WTC11 (cell line): ENCODE results near the gene MAGI2. TPM values are rescaled to one million over a fixed set of nuclear protein-coding genes. Genes with fewer than 3 reads are reported as not detected.

Source experiments
- ATAC-seq: fragments of 200-7000 bp; cut with Tn5 transposase; 2 replicates; pipeline ENCODE4 v1.10.0; 2021; ENCODE audit warnings: mild to moderate bottlenecking, moderate library complexity
- CTCF ChIA-PET: fragments of 300-600 bp; sonication (Branson Sonifier 250); formaldehyde crosslinking; loops from one replicate; lab custom pipeline; 2021; ENCODE audit warnings: antibody characterized with exemption; lab: Charles Lee
- POLR2A ChIA-PET: fragments of 350-600 bp; sonication (Branson Sonifier 250); formaldehyde crosslinking; loops from one replicate; lab custom pipeline; 2021; ENCODE audit warnings: antibody characterized with exemption; lab: Charles Lee
- DNase-seq: peaks from one replicate; pipeline ENCODE4 v3.0.0; 2021; ENCODE audit warnings: low spot score
- H3K27ac Mint-ChIP-seq: 2 replicates; pipeline ENCODE4 v1.8.0; 2021; ENCODE audit warnings: mixed read lengths
- H3K27me3 Mint-ChIP-seq: 2 replicates; pipeline ENCODE4 v1.8.0; 2021; ENCODE audit warnings: low read depth, mild to moderate bottlenecking, moderate library complexity, mixed read lengths
- H3K36me3 Mint-ChIP-seq: 2 replicates; pipeline ENCODE4 v1.8.0; 2021; ENCODE audit warnings: mixed read lengths
- H3K4me1 Mint-ChIP-seq: 2 replicates; pipeline ENCODE4 v1.8.0; 2022; ENCODE audit warnings: mixed read lengths
- H3K4me3 Mint-ChIP-seq: 2 replicates; pipeline ENCODE4 v1.8.0; 2021; ENCODE audit warnings: mild to moderate bottlenecking, moderate library complexity, mixed read lengths
- H3K9me3 Mint-ChIP-seq: 2 replicates; pipeline ENCODE4 v1.8.0; 2021; ENCODE audit warnings: mixed read lengths
- CBFB ChIP-seq: sonication (generic); formaldehyde crosslinking; IDR thresholded peaks from 2 replicates; pipeline ENCODE4 v1.8.1; 2022; ENCODE audit warnings: mild to moderate bottlenecking, low read depth, missing genetic modification reagents
- ESRRA ChIP-seq: sonication (generic); formaldehyde crosslinking; IDR thresholded peaks from 2 replicates; pipeline ENCODE4 v1.8.1; 2022; ENCODE audit warnings: mild to moderate bottlenecking, missing genetic modification reagents, borderline replicate concordance
- FOXJ3 ChIP-seq: sonication (generic); formaldehyde crosslinking; IDR thresholded peaks from 2 replicates; pipeline ENCODE4 v1.9.0; 2021; ENCODE audit warnings: missing genetic modification reagents, mild to moderate bottlenecking, borderline replicate concordance
- FOXP1 ChIP-seq: sonication (generic); formaldehyde crosslinking; IDR thresholded peaks from 2 replicates; pipeline ENCODE4 v1.8.0; 2022; ENCODE audit warnings: missing genetic modification reagents, mild to moderate bottlenecking, moderate library complexity, borderline replicate concordance
- HMGA2 ChIP-seq: fragments of 250-450 bp; sonication (Bioruptor Pico); IDR thresholded peaks from 2 replicates; pipeline ENCODE4 v1.4.0; 2021; ENCODE audit warnings: mild to moderate bottlenecking, moderate library complexity
- JAZF1 ChIP-seq: fragments of 250-450 bp; sonication (Bioruptor Pico); IDR thresholded peaks from 2 replicates; pipeline ENCODE4 v1.9.0; 2021; ENCODE audit warnings: moderate library complexity, mild to moderate bottlenecking, inconsistent platforms
- NR2C2 ChIP-seq: sonication (generic); formaldehyde crosslinking; IDR thresholded peaks from 2 replicates; pipeline ENCODE4 v1.8.0; 2022; ENCODE audit warnings: mild to moderate bottlenecking, missing genetic modification reagents
- NR3C1 ChIP-seq: sonication (generic); formaldehyde crosslinking; conservative IDR thresholded peaks from 2 replicates; pipeline ENCODE4 v1.8.1; 2023; ENCODE audit warnings: low read depth, mild to moderate bottlenecking, missing genetic modification reagents
- SP1 ChIP-seq: sonication (generic); formaldehyde crosslinking; conservative IDR thresholded peaks from 2 replicates; pipeline ENCODE4 v1.8.1; 2022; ENCODE audit warnings: missing genetic modification reagents
- ZNF263 ChIP-seq: sonication (generic); formaldehyde crosslinking; IDR thresholded peaks from 2 replicates; pipeline ENCODE4 v1.8.1; 2022; ENCODE audit warnings: low read depth, mild to moderate bottlenecking, moderate library complexity, missing genetic modification reagents
- ZNF671 ChIP-seq: fragments of 250-450 bp; sonication (Bioruptor Pico); IDR thresholded peaks from 2 replicates; pipeline ENCODE4 v1.8.0; 2021; ENCODE audit warnings: mild to moderate bottlenecking
- total RNA-seq: library from RNA; stranded (reverse); gene quantifications from 3 replicates; pipeline ENCODE4 v1.2.3, GENCODE V29; 2021
- TF ChIP-seq, protein P1 (sequence below): sonication (generic); formaldehyde crosslinking; IDR thresholded peaks from 2 replicates; pipeline ENCODE4 v1.8.1; 2022; ENCODE audit warnings: low read depth, mild to moderate bottlenecking, moderate library complexity, missing genetic modification reagents, borderline replicate concordance
- TF ChIP-seq, protein P2 (sequence below): sonication (generic); formaldehyde crosslinking; IDR thresholded peaks from 2 replicates; pipeline ENCODE4 v1.8.0; 2022; ENCODE audit warnings: mild to moderate bottlenecking, missing genetic modification reagents
- TF ChIP-seq, protein P3 (sequence below): fragments of 250-450 bp; sonication (Bioruptor Pico); IDR thresholded peaks from 2 replicates; pipeline ENCODE4 v1.9.0; 2021; ENCODE audit warnings: mild to moderate bottlenecking
- TF ChIP-seq, protein P4 (sequence below): fragments of 250-450 bp; sonication (Bioruptor Pico); conservative IDR thresholded peaks from 2 replicates; pipeline ENCODE4 v1.9.0; 2021; ENCODE audit warnings: mild to moderate bottlenecking
- TF ChIP-seq, protein P5 (sequence below): sonication (generic); formaldehyde crosslinking; IDR thresholded peaks from 2 replicates; pipeline ENCODE4 v1.8.1; 2022; ENCODE audit warnings: mild to moderate bottlenecking, moderate library complexity, missing genetic modification reagents
- TF ChIP-seq, protein P6 (sequence below): sonication (generic); formaldehyde crosslinking; IDR thresholded peaks from 2 replicates; pipeline ENCODE4 v1.8.0; 2023; ENCODE audit warnings: mild to moderate bottlenecking, missing genetic modification reagents
- TF ChIP-seq, protein P7 (sequence below): sonication (generic); formaldehyde crosslinking; IDR thresholded peaks from 2 replicates; pipeline ENCODE4 v1.8.1; 2023; ENCODE audit warnings: mild to moderate bottlenecking, missing genetic modification reagents
- TF ChIP-seq, protein P8 (sequence below): sonication (generic); formaldehyde crosslinking; IDR thresholded peaks from 2 replicates; pipeline ENCODE4 v1.8.0; 2022; ENCODE audit warnings: missing genetic modification reagents

MAGI2 gene
- total RNA-seq, 1 experiment from 2014 or later: 26.6 TPM

DNA sequence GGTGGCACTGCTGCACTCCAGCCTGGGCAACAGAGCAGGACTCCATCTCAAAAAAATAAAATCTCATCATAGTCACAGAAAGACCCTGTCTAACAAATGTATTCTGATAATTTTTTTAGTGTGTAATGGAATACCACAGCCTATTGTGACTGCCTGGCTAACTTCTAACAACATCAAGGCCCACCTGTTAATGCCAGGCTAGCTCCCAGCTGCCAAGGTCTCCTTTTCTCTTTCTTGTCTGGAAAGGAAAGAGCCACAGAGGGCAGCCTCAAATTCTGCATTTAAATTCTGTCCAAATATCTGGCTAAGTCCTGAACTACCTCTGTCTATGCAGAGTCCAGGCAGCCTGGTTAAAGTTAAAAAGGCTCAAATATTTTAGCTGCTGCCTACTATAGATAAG is 700.9 kb downstream of the MAGI2 start:
- H3K4me1 Mint-ChIP-seq: peaks cover 59% of the 10 kb centered on the region
- POLR2A ChIA-PET: no interaction called here
- CTCF ChIA-PET: no interaction called here
- peaks cover 18% of the 10 kb centered on the region for H3K36me3 Mint-ChIP-seq
- DNase-seq (no peak), ATAC-seq (no peak)
- no peak overlapping the region for H3K4me3 Mint-ChIP-seq
- peaks cover 9% of the 10 kb centered on the region for H3K9me3 Mint-ChIP-seq
- TF ChIP-seq ESRRA (CRISPR knock-in tag): no peak
- TF ChIP-seq, protein P1, sequence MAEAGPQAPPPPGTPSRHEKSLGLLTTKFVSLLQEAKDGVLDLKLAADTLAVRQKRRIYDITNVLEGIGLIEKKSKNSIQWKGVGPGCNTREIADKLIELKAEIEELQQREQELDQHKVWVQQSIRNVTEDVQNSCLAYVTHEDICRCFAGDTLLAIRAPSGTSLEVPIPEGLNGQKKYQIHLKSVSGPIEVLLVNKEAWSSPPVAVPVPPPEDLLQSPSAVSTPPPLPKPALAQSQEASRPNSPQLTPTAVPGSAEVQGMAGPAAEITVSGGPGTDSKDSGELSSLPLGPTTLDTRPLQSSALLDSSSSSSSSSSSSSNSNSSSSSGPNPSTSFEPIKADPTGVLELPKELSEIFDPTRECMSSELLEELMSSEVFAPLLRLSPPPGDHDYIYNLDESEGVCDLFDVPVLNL (CRISPR knock-in tag): no peak
- TF ChIP-seq, protein P2, sequence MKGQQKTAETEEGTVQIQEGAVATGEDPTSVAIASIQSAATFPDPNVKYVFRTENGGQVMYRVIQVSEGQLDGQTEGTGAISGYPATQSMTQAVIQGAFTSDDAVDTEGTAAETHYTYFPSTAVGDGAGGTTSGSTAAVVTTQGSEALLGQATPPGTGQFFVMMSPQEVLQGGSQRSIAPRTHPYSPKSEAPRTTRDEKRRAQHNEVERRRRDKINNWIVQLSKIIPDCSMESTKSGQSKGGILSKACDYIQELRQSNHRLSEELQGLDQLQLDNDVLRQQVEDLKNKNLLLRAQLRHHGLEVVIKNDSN: no peak
- TF ChIP-seq FOXJ3 (CRISPR knock-in tag): no peak
- TF ChIP-seq ZNF263 (CRISPR knock-in tag): no peak
- no peak for TF ChIP-seq ZNF671 (CRISPR knock-in tag)
- TF ChIP-seq, protein P3, sequence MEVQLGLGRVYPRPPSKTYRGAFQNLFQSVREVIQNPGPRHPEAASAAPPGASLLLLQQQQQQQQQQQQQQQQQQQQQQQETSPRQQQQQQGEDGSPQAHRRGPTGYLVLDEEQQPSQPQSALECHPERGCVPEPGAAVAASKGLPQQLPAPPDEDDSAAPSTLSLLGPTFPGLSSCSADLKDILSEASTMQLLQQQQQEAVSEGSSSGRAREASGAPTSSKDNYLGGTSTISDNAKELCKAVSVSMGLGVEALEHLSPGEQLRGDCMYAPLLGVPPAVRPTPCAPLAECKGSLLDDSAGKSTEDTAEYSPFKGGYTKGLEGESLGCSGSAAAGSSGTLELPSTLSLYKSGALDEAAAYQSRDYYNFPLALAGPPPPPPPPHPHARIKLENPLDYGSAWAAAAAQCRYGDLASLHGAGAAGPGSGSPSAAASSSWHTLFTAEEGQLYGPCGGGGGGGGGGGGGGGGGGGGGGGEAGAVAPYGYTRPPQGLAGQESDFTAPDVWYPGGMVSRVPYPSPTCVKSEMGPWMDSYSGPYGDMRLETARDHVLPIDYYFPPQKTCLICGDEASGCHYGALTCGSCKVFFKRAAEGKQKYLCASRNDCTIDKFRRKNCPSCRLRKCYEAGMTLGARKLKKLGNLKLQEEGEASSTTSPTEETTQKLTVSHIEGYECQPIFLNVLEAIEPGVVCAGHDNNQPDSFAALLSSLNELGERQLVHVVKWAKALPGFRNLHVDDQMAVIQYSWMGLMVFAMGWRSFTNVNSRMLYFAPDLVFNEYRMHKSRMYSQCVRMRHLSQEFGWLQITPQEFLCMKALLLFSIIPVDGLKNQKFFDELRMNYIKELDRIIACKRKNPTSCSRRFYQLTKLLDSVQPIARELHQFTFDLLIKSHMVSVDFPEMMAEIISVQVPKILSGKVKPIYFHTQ (CRISPR knock-in tag): no peak
- TF ChIP-seq, protein P4, sequence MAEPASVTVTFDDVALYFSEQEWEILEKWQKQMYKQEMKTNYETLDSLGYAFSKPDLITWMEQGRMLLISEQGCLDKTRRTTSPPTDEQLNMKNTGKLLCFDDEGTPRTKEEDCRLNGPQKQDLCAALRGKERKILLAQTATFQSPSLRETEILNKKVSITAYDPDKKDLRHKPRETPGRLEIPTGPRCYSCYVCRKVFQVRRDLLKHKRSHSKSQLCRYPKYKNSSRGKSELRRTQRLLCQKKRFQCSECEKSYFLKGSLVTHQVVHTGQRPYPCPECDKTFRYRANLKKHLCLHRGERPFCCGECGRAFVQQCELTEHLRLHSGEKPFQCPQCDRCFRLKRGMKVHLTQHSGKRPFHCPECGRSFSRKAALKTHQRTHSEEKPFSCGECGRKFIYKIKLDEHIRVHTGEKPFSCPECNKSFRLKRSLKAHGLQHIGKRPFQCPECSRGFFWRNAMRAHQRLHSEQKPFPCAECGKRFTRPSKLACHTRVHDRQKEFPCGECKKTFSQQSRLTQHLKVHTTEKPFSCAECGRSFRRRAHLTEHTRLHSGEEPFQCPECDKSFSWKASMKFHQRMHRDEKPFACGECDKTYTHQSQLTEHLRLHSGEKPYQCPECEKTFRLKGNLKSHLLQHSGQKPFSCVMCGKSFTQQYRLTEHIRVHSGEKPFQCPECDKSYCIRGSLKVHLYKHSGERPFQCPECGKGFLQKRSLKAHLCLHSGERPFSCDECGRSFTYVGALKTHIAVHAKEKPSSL (CRISPR knock-in tag): no peak
- TF ChIP-seq, protein P5, sequence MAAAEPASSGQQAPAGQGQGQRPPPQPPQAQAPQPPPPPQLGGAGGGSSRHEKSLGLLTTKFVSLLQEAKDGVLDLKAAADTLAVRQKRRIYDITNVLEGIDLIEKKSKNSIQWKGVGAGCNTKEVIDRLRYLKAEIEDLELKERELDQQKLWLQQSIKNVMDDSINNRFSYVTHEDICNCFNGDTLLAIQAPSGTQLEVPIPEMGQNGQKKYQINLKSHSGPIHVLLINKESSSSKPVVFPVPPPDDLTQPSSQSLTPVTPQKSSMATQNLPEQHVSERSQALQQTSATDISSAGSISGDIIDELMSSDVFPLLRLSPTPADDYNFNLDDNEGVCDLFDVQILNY (CRISPR knock-in tag): no peak
- TF ChIP-seq SP1: no peak
- TF ChIP-seq, protein P6, sequence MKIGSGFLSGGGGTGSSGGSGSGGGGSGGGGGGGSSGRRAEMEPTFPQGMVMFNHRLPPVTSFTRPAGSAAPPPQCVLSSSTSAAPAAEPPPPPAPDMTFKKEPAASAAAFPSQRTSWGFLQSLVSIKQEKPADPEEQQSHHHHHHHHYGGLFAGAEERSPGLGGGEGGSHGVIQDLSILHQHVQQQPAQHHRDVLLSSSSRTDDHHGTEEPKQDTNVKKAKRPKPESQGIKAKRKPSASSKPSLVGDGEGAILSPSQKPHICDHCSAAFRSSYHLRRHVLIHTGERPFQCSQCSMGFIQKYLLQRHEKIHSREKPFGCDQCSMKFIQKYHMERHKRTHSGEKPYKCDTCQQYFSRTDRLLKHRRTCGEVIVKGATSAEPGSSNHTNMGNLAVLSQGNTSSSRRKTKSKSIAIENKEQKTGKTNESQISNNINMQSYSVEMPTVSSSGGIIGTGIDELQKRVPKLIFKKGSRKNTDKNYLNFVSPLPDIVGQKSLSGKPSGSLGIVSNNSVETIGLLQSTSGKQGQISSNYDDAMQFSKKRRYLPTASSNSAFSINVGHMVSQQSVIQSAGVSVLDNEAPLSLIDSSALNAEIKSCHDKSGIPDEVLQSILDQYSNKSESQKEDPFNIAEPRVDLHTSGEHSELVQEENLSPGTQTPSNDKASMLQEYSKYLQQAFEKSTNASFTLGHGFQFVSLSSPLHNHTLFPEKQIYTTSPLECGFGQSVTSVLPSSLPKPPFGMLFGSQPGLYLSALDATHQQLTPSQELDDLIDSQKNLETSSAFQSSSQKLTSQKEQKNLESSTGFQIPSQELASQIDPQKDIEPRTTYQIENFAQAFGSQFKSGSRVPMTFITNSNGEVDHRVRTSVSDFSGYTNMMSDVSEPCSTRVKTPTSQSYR (CRISPR knock-in tag): no peak
- TF ChIP-seq, protein P7, sequence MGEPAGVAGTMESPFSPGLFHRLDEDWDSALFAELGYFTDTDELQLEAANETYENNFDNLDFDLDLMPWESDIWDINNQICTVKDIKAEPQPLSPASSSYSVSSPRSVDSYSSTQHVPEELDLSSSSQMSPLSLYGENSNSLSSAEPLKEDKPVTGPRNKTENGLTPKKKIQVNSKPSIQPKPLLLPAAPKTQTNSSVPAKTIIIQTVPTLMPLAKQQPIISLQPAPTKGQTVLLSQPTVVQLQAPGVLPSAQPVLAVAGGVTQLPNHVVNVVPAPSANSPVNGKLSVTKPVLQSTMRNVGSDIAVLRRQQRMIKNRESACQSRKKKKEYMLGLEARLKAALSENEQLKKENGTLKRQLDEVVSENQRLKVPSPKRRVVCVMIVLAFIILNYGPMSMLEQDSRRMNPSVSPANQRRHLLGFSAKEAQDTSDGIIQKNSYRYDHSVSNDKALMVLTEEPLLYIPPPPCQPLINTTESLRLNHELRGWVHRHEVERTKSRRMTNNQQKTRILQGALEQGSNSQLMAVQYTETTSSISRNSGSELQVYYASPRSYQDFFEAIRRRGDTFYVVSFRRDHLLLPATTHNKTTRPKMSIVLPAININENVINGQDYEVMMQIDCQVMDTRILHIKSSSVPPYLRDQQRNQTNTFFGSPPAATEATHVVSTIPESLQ: no peak
- no peak for TF ChIP-seq CBFB (CRISPR knock-in tag)
- no peak for TF ChIP-seq JAZF1 (CRISPR knock-in tag)
- TF ChIP-seq, protein P8, sequence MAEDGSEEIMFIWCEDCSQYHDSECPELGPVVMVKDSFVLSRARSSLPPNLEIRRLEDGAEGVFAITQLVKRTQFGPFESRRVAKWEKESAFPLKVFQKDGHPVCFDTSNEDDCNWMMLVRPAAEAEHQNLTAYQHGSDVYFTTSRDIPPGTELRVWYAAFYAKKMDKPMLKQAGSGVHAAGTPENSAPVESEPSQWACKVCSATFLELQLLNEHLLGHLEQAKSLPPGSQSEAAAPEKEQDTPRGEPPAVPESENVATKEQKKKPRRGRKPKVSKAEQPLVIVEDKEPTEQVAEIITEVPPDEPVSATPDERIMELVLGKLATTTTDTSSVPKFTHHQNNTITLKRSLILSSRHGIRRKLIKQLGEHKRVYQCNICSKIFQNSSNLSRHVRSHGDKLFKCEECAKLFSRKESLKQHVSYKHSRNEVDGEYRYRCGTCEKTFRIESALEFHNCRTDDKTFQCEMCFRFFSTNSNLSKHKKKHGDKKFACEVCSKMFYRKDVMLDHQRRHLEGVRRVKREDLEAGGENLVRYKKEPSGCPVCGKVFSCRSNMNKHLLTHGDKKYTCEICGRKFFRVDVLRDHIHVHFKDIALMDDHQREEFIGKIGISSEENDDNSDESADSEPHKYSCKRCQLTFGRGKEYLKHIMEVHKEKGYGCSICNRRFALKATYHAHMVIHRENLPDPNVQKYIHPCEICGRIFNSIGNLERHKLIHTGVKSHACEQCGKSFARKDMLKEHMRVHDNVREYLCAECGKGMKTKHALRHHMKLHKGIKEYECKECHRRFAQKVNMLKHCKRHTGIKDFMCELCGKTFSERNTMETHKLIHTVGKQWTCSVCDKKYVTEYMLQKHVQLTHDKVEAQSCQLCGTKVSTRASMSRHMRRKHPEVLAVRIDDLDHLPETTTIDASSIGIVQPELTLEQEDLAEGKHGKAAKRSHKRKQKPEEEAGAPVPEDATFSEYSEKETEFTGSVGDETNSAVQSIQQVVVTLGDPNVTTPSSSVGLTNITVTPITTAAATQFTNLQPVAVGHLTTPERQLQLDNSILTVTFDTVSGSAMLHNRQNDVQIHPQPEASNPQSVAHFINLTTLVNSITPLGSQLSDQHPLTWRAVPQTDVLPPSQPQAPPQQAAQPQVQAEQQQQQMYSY: no peak
- TF ChIP-seq NR2C2: no peak
- no peak for TF ChIP-seq NR3C1
- no peak for TF ChIP-seq HMGA2
- no peak for TF ChIP-seq FOXP1 (CRISPR knock-in tag)
- H3K27ac Mint-ChIP-seq: no peak overlapping the region
- no peaks in the 10 kb centered on the region for H3K27me3 Mint-ChIP-seq
